H9 (cell line): ENCODE measurements around the gene USH2A. TPM values are rescaled to one million over a fixed set of nuclear protein-coding genes. Genes with fewer than 3 reads are reported as not detected.

ENCODE experiments used
- DNase-seq: peaks from one replicate; pipeline ENCODE4 v3.0.0-alpha.2; 2017
- H2AFZ ChIP-seq: one replicate; pipeline ENCODE4 v1.6.1; 2013; ENCODE audit warnings: mild to moderate bottlenecking, low read length, control low read depth, moderate library complexity
- H2AK5ac ChIP-seq: 2 replicates; pipeline ENCODE4 v1.6.1; 2013; ENCODE audit warnings: low read length, control low read depth, mixed read lengths; ENCODE audit not compliant: insufficient read length
- H2BK120ac ChIP-seq: one replicate; pipeline ENCODE4 v1.6.1; 2013; ENCODE audit warnings: low read depth, mild to moderate bottlenecking, low read length, control low read depth, inconsistent platforms; ENCODE audit not compliant: poor library complexity, severe bottlenecking
- H2BK12ac ChIP-seq: 2 replicates; pipeline ENCODE4 v1.6.1; 2013; ENCODE audit warnings: low read length, control low read depth, mixed read lengths, low read depth; ENCODE audit not compliant: insufficient read length
- H2BK15ac ChIP-seq: 2 replicates; pipeline ENCODE4 v1.6.1; 2013; ENCODE audit warnings: low read depth, low read length, control low read depth
- H2BK20ac ChIP-seq: one replicate; pipeline ENCODE4 v1.6.1; 2013; ENCODE audit warnings: low read depth, mild to moderate bottlenecking, low read length, control low read depth, inconsistent platforms; ENCODE audit not compliant: poor library complexity, severe bottlenecking
- H2BK5ac ChIP-seq: 2 replicates; pipeline ENCODE4 v1.6.1; 2013; ENCODE audit warnings: low read length, control low read depth, mixed read lengths; ENCODE audit not compliant: insufficient read length
- H3K14ac ChIP-seq: 2 replicates; pipeline ENCODE4 v1.6.1; 2013; ENCODE audit warnings: low read length, control low read depth; ENCODE audit not compliant: insufficient read depth
- H3K18ac ChIP-seq: 2 replicates; pipeline ENCODE4 v1.6.1; 2013; ENCODE audit warnings: low read depth, mild to moderate bottlenecking, mixed read lengths, low read length, control low read depth; ENCODE audit not compliant: insufficient read length
- H3K23ac ChIP-seq: 2 replicates; pipeline ENCODE4 v1.6.1; 2013; ENCODE audit warnings: low read length, control low read depth, mixed read lengths, low read depth; ENCODE audit not compliant: insufficient read length
- H3K23me2 ChIP-seq: 2 replicates; pipeline ENCODE4 v1.6.1; 2013; ENCODE audit warnings: low read depth, mild to moderate bottlenecking, mixed read lengths, low read length, control low read depth; ENCODE audit not compliant: insufficient read length, poor library complexity, severe bottlenecking
- H3K27ac ChIP-seq: 2 replicates; pipeline ENCODE4 v1.5.1; 2013; ENCODE audit warnings: low read length, control low read depth, mixed read lengths, low read depth; ENCODE audit not compliant: insufficient read length
- H3K27me3 ChIP-seq: 2 replicates; pipeline ENCODE4 v1.6.1; 2013; ENCODE audit warnings: low read length, control low read depth, inconsistent platforms; ENCODE audit not compliant: insufficient read depth
- H3K4ac ChIP-seq: 2 replicates; pipeline ENCODE4 v1.6.1; 2013; ENCODE audit warnings: low read depth, mild to moderate bottlenecking, control low read depth, inconsistent platforms, low read length, moderate library complexity
- H3K4me1 ChIP-seq: 2 replicates; pipeline ENCODE4 v1.6.1; 2013; ENCODE audit warnings: low read length, control low read depth, inconsistent platforms; ENCODE audit not compliant: insufficient read depth
- H3K4me2 ChIP-seq: 2 replicates; pipeline ENCODE4 v1.6.1; 2013; ENCODE audit warnings: low read length, control low read depth, mixed read lengths; ENCODE audit not compliant: insufficient read length, insufficient read depth
- H3K56ac ChIP-seq: 2 replicates; pipeline ENCODE4 v1.6.1; 2013; ENCODE audit warnings: low read depth, mild to moderate bottlenecking, mixed read lengths, low read length, control low read depth; ENCODE audit not compliant: insufficient read length
- H3K79me1 ChIP-seq: 2 replicates; pipeline ENCODE4 v1.6.1; 2013; ENCODE audit warnings: low read depth, mild to moderate bottlenecking, moderate library complexity, low read length, control low read depth, inconsistent platforms; ENCODE audit not compliant: insufficient read depth, poor library complexity, severe bottlenecking
- H3K79me2 ChIP-seq: 2 replicates; pipeline ENCODE4 v1.6.1; 2013; ENCODE audit warnings: low read length, control low read depth, inconsistent platforms; ENCODE audit not compliant: insufficient read depth
- H3K9ac ChIP-seq: 2 replicates; pipeline ENCODE4 v1.6.1; 2013; ENCODE audit warnings: low read length, control low read depth, mixed read lengths; ENCODE audit not compliant: insufficient read length; ENCODE audit errors: extremely low read depth
- H3K9me3 ChIP-seq: one replicate; pipeline ENCODE4 v1.6.1; 2013; ENCODE audit warnings: low read depth, low read length, inconsistent platforms; ENCODE audit not compliant: control insufficient read depth
- H3T11ph ChIP-seq: one replicate; pipeline ENCODE4 v1.6.1; 2013; ENCODE audit warnings: mild to moderate bottlenecking, low read length, control low read depth, inconsistent platforms
- H4K20me1 ChIP-seq: one replicate; pipeline ENCODE4 v1.6.1; 2013; ENCODE audit not compliant: control insufficient read depth, insufficient read length, insufficient read depth
- H4K5ac ChIP-seq: 2 replicates; pipeline ENCODE4 v1.6.1; 2013; ENCODE audit warnings: low read depth, mild to moderate bottlenecking, mixed read lengths, low read length, control low read depth; ENCODE audit not compliant: insufficient read length
- H4K8ac ChIP-seq: replicated peaks from 2 replicates; pipeline ENCODE4 v1.6.1; 2013; ENCODE audit warnings: low read length, control low read depth, mixed read lengths, low read depth; ENCODE audit not compliant: insufficient read length
- H4K91ac ChIP-seq: 2 replicates; pipeline ENCODE4 v1.6.1; 2013; ENCODE audit warnings: low read depth, mild to moderate bottlenecking, moderate library complexity, mixed read lengths, low read length, control low read depth; ENCODE audit not compliant: insufficient read length
- H3K27ac Mint-ChIP-seq, 3 experiments: 2 replicates in 2 of 3; 3 replicates in 1 of 3; pipeline ENCODE4 v1.8.0; 2020 to 2021; ENCODE audit warnings: mixed read lengths in 3 of 3, mild to moderate bottlenecking in 1 of 3, moderate library complexity in 1 of 3
- H3K27me3 Mint-ChIP-seq: 2 replicates; pipeline ENCODE4 v1.8.0; 2021; ENCODE audit warnings: low read depth, mild to moderate bottlenecking, moderate library complexity, mixed read lengths
- H3K36me3 Mint-ChIP-seq, 3 experiments: 2 replicates in 2 of 3; 3 replicates in 1 of 3; pipeline ENCODE4 v1.8.0; 2020 to 2021; ENCODE audit warnings: low read depth in 3 of 3, mixed read lengths in 3 of 3; ENCODE audit not compliant: insufficient read depth in 1 of 3
- H3K4me1 Mint-ChIP-seq, 2 experiments: 2 replicates each; pipeline ENCODE4 v1.8.0; 2020; ENCODE audit warnings: mixed read lengths in 2 of 2
- H3K4me3 Mint-ChIP-seq, 2 experiments: 2 replicates in 1 of 2; 3 replicates in 1 of 2; pipeline ENCODE4 v1.8.0; 2020 to 2021; ENCODE audit warnings: mild to moderate bottlenecking in 2 of 2, mixed read lengths in 2 of 2, moderate library complexity in 1 of 2
- H3K9me3 Mint-ChIP-seq, 2 experiments: 2 replicates in 1 of 2; 3 replicates in 1 of 2; pipeline ENCODE4 v1.8.0; 2020; ENCODE audit warnings: mild to moderate bottlenecking in 2 of 2, mixed read lengths in 2 of 2, moderate library complexity in 1 of 2
- CTCF ChIP-seq: fragments of 200-600 bp; sonication (generic); conservative IDR thresholded peaks from 3 replicates; pipeline ENCODE4 v1.8.0; 2021; ENCODE audit warnings: antibody characterized with exemption, mild to moderate bottlenecking
- WGBS: extraction: QIAGEN DNeasy Blood & Tissue Kit; methylation state at CpG from one replicate; pipeline ENCODE4 v1.1.7; 2013; ENCODE audit warnings: missing lambda C conversion rate, low lambda C conversion rate, mixed read lengths; ENCODE audit not compliant: insufficient read length; ENCODE audit errors: extremely low coverage; 5-methylcytosine and 5-hydroxymethylcytosine counted together
- total RNA-seq: library from RNA; stranded (reverse); gene quantifications from 2 replicates; pipeline ENCODE4 v1.2.1, GENCODE V29; 2021

Gene USH2A
- total RNA-seq, 1 experiment from 2014 or later, result 0.11 TPM

- Histone ChIP-seq H3K23me2 (no peaks in the 10 kb centered on the region), H2BK15ac (no peak overlapping the region), H3K79me1 (no peaks in the 10 kb centered on the region), H4K91ac (no peak overlapping the region), H3K56ac (no peak overlapping the region), H3K18ac (no peak overlapping the region), H3T11ph (no peak overlapping the region), H2BK12ac (no peak overlapping the region), H3K27me3 (no peaks in the 10 kb centered on the region), H3K9me3 (no peaks in the 10 kb centered on the region), H3K4me1 (peaks cover 5% of the 10 kb centered on the region; the same call in 1 of the 2 replicates), H4K5ac (no peak overlapping the region), H3K23ac (no peak overlapping the region), H2BK5ac (no peak overlapping the region), H3K4ac (no peak overlapping the region), H4K20me1 (no peaks in the 10 kb centered on the region), H2BK20ac (no peak overlapping the region), H3K27ac (no peak overlapping the region), H3K14ac (no peak overlapping the region), H3K4me2 (peak overlapping the region; percentile 12), H2AK5ac (no peak overlapping the region), H2AFZ (no peak overlapping the region), H2BK120ac (no peak overlapping the region), H4K8ac (no peak overlapping the region), H3K9ac (no peak overlapping the region), H3K79me2 (no peaks in the 10 kb centered on the region)
- Mint-ChIP-seq H3K27ac (no peak overlapping the region; a peak in 1 of 7 replicates), H3K27me3 (no peaks in the 10 kb centered on the region), H3K36me3 (no peaks in the 10 kb centered on the region), H3K4me3 (no peak overlapping the region), H3K4me1 (peaks cover 8% of the 10 kb centered on the region in 2 experiments), H3K9me3 (no peaks in the 10 kb centered on the region)
- no CpG with 5 or more reads among the region's 4 CpGs for WGBS
- no peak for TF ChIP-seq CTCF
- DNase-seq, result no peak
Measured at GRCh38 chr1:216246577-216247203, 176.6 kb downstream of the USH2A start.
